ENCODE data around the gene UACA.

GRCh38 chr15:70650567-70651302 is 112.6 kb downstream of the UACA start:
- TF ChIP-seq CTCF (conservative IDR thresholded peaks at IDR 0.05) (no peak), EZH2 (IDR thresholded peaks at IDR 0.05; ENCODE audit: low read depth) (no peak)

Measured in PC-9 (cell line).